IMR-90 (cell line): ENCODE measurements around the gene FAT1. TPM values are rescaled to one million over a fixed set of nuclear protein-coding genes. Genes with fewer than 3 reads are reported as not detected.

ENCODE experiments used
- ATAC-seq: fragments of 200-7000 bp; cut with Tn5 transposase; 2 replicates; pipeline ENCODE4 v1.9.1; 2020; ENCODE audit warnings: low read depth, mild to moderate bottlenecking, moderate library complexity
- BruUV-seq: library from RNA; stranded (reverse); fragments of 400-500 nt; replicated peaks from 2 replicates; lab custom pipeline; 2021; lab: Mats Ljungman, UMichigan
- CTCF ChIA-PET: fragments of 300-600 bp; formaldehyde crosslinking; extraction: SDS; loops from one replicate; lab custom pipeline; 2021; ENCODE audit warnings: antibody characterized with exemption; lab: Yijun Ruan, JAX
- POLR2A ChIA-PET: fragments of 300-600 bp; sonication (Branson Sonifier 250); formaldehyde crosslinking; loops from one replicate; lab custom pipeline; 2022; ENCODE audit warnings: antibody characterized with exemption; ENCODE audit not compliant: unreplicated experiment; lab: Charles Lee
- DNase-seq: peaks from one replicate; pipeline ENCODE4 v3.0.0; 2013
- H2AFZ ChIP-seq: replicated peaks from 2 replicates; pipeline ENCODE3; 2013; ENCODE audit warnings: low read length, mild to moderate bottlenecking; ENCODE audit not compliant: poor library complexity
- H2AK5ac ChIP-seq: 2 replicates; pipeline ENCODE4 v1.6.1; 2013; ENCODE audit warnings: low read depth, low read length, inconsistent platforms
- H2AK9ac ChIP-seq: replicated peaks from 2 replicates; pipeline ENCODE3; 2013; ENCODE audit warnings: mild to moderate bottlenecking, low read depth, low read length, moderate library complexity; ENCODE audit not compliant: poor library complexity
- H2BK120ac ChIP-seq: 2 replicates; pipeline ENCODE4 v1.6.1; 2013; ENCODE audit warnings: low read depth, low read length, inconsistent platforms
- H2BK15ac ChIP-seq: 3 replicates; pipeline ENCODE4 v1.6.1; 2013; ENCODE audit warnings: low read depth, low read length, inconsistent platforms
- H2BK20ac ChIP-seq: 2 replicates; pipeline ENCODE4 v1.6.1; 2013; ENCODE audit warnings: low read depth, mild to moderate bottlenecking, inconsistent platforms, low read length, moderate library complexity
- H2BK5ac ChIP-seq: 2 replicates; pipeline ENCODE4 v1.6.1; 2013; ENCODE audit warnings: mild to moderate bottlenecking, low read depth, low read length, inconsistent platforms; ENCODE audit not compliant: poor library complexity, severe bottlenecking
- H3K14ac ChIP-seq: replicated peaks from 2 replicates; pipeline ENCODE4 v1.6.1; 2013; ENCODE audit warnings: low read depth, low read length, inconsistent platforms
- H3K18ac ChIP-seq: 2 replicates; pipeline ENCODE4 v1.6.1; 2013; ENCODE audit warnings: low read depth, low read length, control low read depth
- H3K23ac ChIP-seq: 2 replicates; pipeline ENCODE4 v1.6.1; 2013; ENCODE audit warnings: low read depth, low read length, inconsistent platforms
- H3K27ac ChIP-seq: 2 replicates; pipeline ENCODE4 v1.5.1; 2013; ENCODE audit warnings: mild to moderate bottlenecking, control low read depth, low read length; ENCODE audit not compliant: insufficient read depth
- H3K27me3 ChIP-seq: 2 replicates; pipeline ENCODE4 v1.6.1; 2013; ENCODE audit warnings: low read length; ENCODE audit not compliant: control insufficient read depth, insufficient read depth
- H3K36me3 ChIP-seq: 2 replicates; pipeline ENCODE4 v1.6.1; 2013; ENCODE audit warnings: low read length, mixed read lengths; ENCODE audit not compliant: control insufficient read depth, insufficient read depth
- H3K4ac ChIP-seq: 2 replicates; pipeline ENCODE4 v1.6.1; 2013; ENCODE audit warnings: low read depth, low read length, inconsistent platforms
- H3K4me1 ChIP-seq: 2 replicates; pipeline ENCODE4 v1.6.1; 2013; ENCODE audit warnings: low read length, mixed read lengths; ENCODE audit not compliant: control insufficient read depth, insufficient read depth
- H3K4me2 ChIP-seq: 2 replicates; pipeline ENCODE4 v1.6.1; 2013; ENCODE audit warnings: low read depth, mild to moderate bottlenecking, control low read depth, low read length, moderate library complexity
- H3K4me3 ChIP-seq: 2 replicates; pipeline ENCODE4 v1.5.1; 2013; ENCODE audit warnings: low read depth, mild to moderate bottlenecking, control low read depth, low read length, moderate library complexity; ENCODE audit not compliant: insufficient read depth
- H3K56ac ChIP-seq: 2 replicates; pipeline ENCODE4 v1.6.1; 2013; ENCODE audit warnings: low read length, inconsistent platforms; ENCODE audit not compliant: insufficient read depth; ENCODE audit errors: extremely low read depth
- H3K79me1 ChIP-seq, 2 experiments: 2 replicates each; pipeline ENCODE4 v1.6.1; 2013; ENCODE audit warnings: low read length in 2 of 2, inconsistent platforms in 1 of 2, low read depth in 1 of 2
- H3K9ac ChIP-seq: 2 replicates; pipeline ENCODE4 v1.6.1; 2013; ENCODE audit warnings: low read depth, low read length, control low read depth
- H3K9me1 ChIP-seq: 2 replicates; pipeline ENCODE4 v1.6.1; 2013; ENCODE audit warnings: low read length, inconsistent platforms; ENCODE audit not compliant: insufficient read depth
- H3K9me3 ChIP-seq: 2 replicates; pipeline ENCODE4 v1.6.1; 2013; ENCODE audit warnings: low read length; ENCODE audit not compliant: control insufficient read depth, insufficient read depth
- H4K20me1 ChIP-seq: 2 replicates; pipeline ENCODE4 v1.6.1; 2013; ENCODE audit warnings: low read length, inconsistent platforms; ENCODE audit not compliant: insufficient read depth
- H4K5ac ChIP-seq: 2 replicates; pipeline ENCODE4 v1.6.1; 2013; ENCODE audit warnings: mild to moderate bottlenecking, low read depth, low read length, control low read depth
- H4K8ac ChIP-seq, 2 experiments: 2 replicates each; pipeline ENCODE4 v1.6.1; 2013; ENCODE audit warnings: low read depth in 2 of 2, low read length in 2 of 2, control low read depth in 1 of 2, inconsistent platforms in 1 of 2
- H4K91ac ChIP-seq: 2 replicates; pipeline ENCODE4 v1.6.1; 2013; ENCODE audit warnings: low read depth, low read length, inconsistent platforms; ENCODE audit not compliant: insufficient read depth
- FOS ChIP-seq: fragments of 150-350 bp; IDR thresholded peaks from 2 replicates; pipeline ENCODE4 v1.6.1; 2016; ENCODE audit warnings: low read depth, low read length
- RCOR1 ChIP-seq: IDR thresholded peaks from 2 replicates; pipeline ENCODE4 v1.6.1; 2012; ENCODE audit warnings: mild to moderate bottlenecking, low read length, improper control_type of control experiment; ENCODE audit not compliant: insufficient replicate concordance
- WGBS, 2 experiments: methylation state at CpG; one replicate each; pipeline versions ENCODE4 v1.1.5 to v1.1.7; 2013; ENCODE audit warnings: missing lambda C conversion rate in 2 of 2; ENCODE audit not compliant: insufficient read length in 1 of 2; ENCODE audit errors: extremely low coverage in 2 of 2; 5-methylcytosine and 5-hydroxymethylcytosine counted together
- dilution Hi-C: fragments of 300-500 bp; cut with HindIII; formaldehyde crosslinking; loops from one replicate; pipeline ENCODE4 v1.14.3; 2018; ENCODE audit warnings: low sequenced_read_pairs; ENCODE audit not compliant: unreplicated experiment
- in situ Hi-C: fragments of 300-500 bp; cut with MboI; formaldehyde crosslinking; loops from 3 replicates; pipeline ENCODE4 v1.14.3; 2019; ENCODE audit warnings: low sequenced_read_pairs, inconsistent platforms, mixed read lengths
- intact Hi-C: fragments of 100-400 bp; cut with micrococcal nuclease; formaldehyde crosslinking; loops from 2 replicates; pipeline ENCODE4 v1.10.0; 2022
- polyA plus RNA-seq, 3 experiments: library from polyadenylated mRNA; depleted of rRNA; stranded (reverse); fragments of >200 nt; gene quantifications; 2 replicates each; pipeline ENCODE4 v1.2.3, GENCODE V29; 2012; ENCODE audit warnings: low replicate concordance in 1 of 3
- total RNA-seq: library from RNA; depleted of rRNA; stranded (reverse); fragments of >200 nt; gene quantifications from 2 replicates; pipeline ENCODE4 v1.2.3, GENCODE V29; 2012
- TF ChIP-seq, protein P1 (sequence below): conservative IDR thresholded peaks from 2 replicates; pipeline ENCODE4 v1.5.1; 2012; ENCODE audit warnings: mild to moderate bottlenecking, low read depth, low read length, improper control_type of control experiment

The FAT1 gene
- total and polyA plus RNA-seq, 2 of the 4 experiments (the other 2 are of a cell fraction) = 156 to 519 TPM

DNA sequence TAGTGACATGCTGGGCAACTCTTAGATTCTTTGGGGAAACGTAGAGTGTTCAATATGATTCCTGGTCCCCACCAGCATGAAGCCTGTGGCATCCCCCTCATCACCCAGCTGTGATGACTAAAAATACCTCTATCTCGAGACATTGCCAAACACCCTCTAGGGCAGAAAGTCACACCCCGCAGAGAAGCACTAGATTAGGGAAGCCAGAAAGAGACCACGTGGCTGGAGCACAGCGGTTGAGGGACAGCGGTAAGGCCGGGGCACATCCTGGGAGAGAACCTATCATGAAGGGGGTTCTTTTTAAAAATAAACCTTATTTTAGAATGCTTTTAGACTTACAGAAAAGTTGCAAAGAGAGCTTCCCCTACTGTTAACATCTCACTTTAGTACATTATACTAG, 11.0 kb downstream of the FAT1 start:
- H3K14ac ChIP-seq = no peak overlapping the region
- H3K4me2 ChIP-seq = no peak overlapping the region; the same call in 1 of the 2 replicates
- H3K56ac ChIP-seq = no peak overlapping the region
- no peak overlapping the region for H2AFZ ChIP-seq
- in situ Hi-C loops = no loop called here
- no peak overlapping the region for H2AK9ac ChIP-seq
- H3K9ac ChIP-seq = no peak overlapping the region
- H3K23ac ChIP-seq = no peak overlapping the region
- H2BK120ac ChIP-seq = no peak overlapping the region
- no TSS peak for BruUV-seq
- H4K8ac ChIP-seq = no peak overlapping the region
- H3K9me3 ChIP-seq = peaks cover 4% of the 10 kb centered on the region; the same call in 1 of the 2 replicates
- H3K9me1 ChIP-seq = peaks cover 29% of the 10 kb centered on the region
- H3K27me3 ChIP-seq = no peaks in the 10 kb centered on the region
- H4K91ac ChIP-seq = no peak overlapping the region
- intact Hi-C loops = no loop called here
- POLR2A ChIA-PET = no interaction called here
- WGBS, 2 experiments = no CpG with 5 or more reads among the region's 7 CpGs
- DNase-seq (no peak), ATAC-seq (no peak)
- H3K4ac ChIP-seq = no peak overlapping the region
- peaks cover 98% of the 10 kb centered on the region for H4K20me1 ChIP-seq
- H2BK15ac ChIP-seq = no peak overlapping the region
- H3K27ac ChIP-seq = no peak overlapping the region
- no peak overlapping the region for H4K5ac ChIP-seq
- no peak overlapping the region for H2BK5ac ChIP-seq
- dilution Hi-C loops = no loop called here
- CTCF ChIA-PET = interaction anchor here (0.6 kb wide), 1 partner anchor 1584 kb away, joined by 3 read pairs; no protein-coding TSS in a partner anchor
- no peak overlapping the region for H2BK20ac ChIP-seq
- H3K18ac ChIP-seq = no peak overlapping the region
- peaks cover 7 to 58% of the 10 kb centered on the region in 2 experiments; a peak in 2 of 4 replicates for H3K79me1 ChIP-seq
- H3K4me3 ChIP-seq = no peak overlapping the region
- TF ChIP-seq, protein P1, sequence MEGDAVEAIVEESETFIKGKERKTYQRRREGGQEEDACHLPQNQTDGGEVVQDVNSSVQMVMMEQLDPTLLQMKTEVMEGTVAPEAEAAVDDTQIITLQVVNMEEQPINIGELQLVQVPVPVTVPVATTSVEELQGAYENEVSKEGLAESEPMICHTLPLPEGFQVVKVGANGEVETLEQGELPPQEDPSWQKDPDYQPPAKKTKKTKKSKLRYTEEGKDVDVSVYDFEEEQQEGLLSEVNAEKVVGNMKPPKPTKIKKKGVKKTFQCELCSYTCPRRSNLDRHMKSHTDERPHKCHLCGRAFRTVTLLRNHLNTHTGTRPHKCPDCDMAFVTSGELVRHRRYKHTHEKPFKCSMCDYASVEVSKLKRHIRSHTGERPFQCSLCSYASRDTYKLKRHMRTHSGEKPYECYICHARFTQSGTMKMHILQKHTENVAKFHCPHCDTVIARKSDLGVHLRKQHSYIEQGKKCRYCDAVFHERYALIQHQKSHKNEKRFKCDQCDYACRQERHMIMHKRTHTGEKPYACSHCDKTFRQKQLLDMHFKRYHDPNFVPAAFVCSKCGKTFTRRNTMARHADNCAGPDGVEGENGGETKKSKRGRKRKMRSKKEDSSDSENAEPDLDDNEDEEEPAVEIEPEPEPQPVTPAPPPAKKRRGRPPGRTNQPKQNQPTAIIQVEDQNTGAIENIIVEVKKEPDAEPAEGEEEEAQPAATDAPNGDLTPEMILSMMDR = no peak
- no peak for TF ChIP-seq RCOR1
- TF ChIP-seq FOS = no peak
- H2AK5ac ChIP-seq = no peak overlapping the region
- H3K4me1 ChIP-seq = peaks cover 11% of the 10 kb centered on the region
- peaks cover 29% of the 10 kb centered on the region for H3K36me3 ChIP-seq
